DOHH2 (cell line): ENCODE data around the gene BUB3.

Source experiments
- H3F3A ChIP-seq: fragments of 200-600 bp; sonication (generic), shearing (Covaris generic); 2 replicates; pipeline ENCODE4 v1.6.0; 2016; ENCODE audit warnings: antibody characterized with exemption, mild to moderate bottlenecking; ENCODE audit not compliant: control insufficient read depth, insufficient read depth
- H3K27ac ChIP-seq: fragments of 200-600 bp; sonication (generic); 2 replicates; pipeline ENCODE4 v1.5.1; 2014; ENCODE audit warnings: low read depth, mild to moderate bottlenecking, low read length, moderate library complexity
- H3K27me3 ChIP-seq: fragments of 200-600 bp; sonication (generic); 2 replicates; pipeline ENCODE4 v1.6.1; 2014; ENCODE audit warnings: mild to moderate bottlenecking, low read length, mixed read lengths; ENCODE audit not compliant: control insufficient read depth
- H3K36me3 ChIP-seq: fragments of 200-600 bp; sonication (generic); 2 replicates; pipeline ENCODE4 v1.6.1; 2014; ENCODE audit warnings: mild to moderate bottlenecking, low read length, moderate library complexity, mixed read lengths; ENCODE audit not compliant: control insufficient read depth
- H3K4me1 ChIP-seq: fragments of 200-600 bp; sonication (generic); 2 replicates; pipeline ENCODE4 v1.6.1; 2014; ENCODE audit warnings: mild to moderate bottlenecking, low read length, mixed read lengths; ENCODE audit not compliant: control insufficient read depth
- H3K4me2 ChIP-seq: fragments of 200-600 bp; sonication (generic); 2 replicates; pipeline ENCODE4 v1.6.0; 2014; ENCODE audit warnings: mild to moderate bottlenecking, low read length, moderate library complexity
- H3K4me3 ChIP-seq: fragments of 200-600 bp; sonication (generic); 2 replicates; pipeline ENCODE4 v1.5.1; 2014; ENCODE audit warnings: mild to moderate bottlenecking, low read length, mixed read lengths
- H3K79me2 ChIP-seq: fragments of 200-600 bp; sonication (generic); 2 replicates; pipeline ENCODE4 v1.6.1; 2014; ENCODE audit warnings: mild to moderate bottlenecking, low read length, mixed read lengths; ENCODE audit not compliant: control insufficient read depth
- H3K9me2 ChIP-seq: fragments of 200-600 bp; sonication (generic); replicated peaks from 2 replicates; pipeline ENCODE4 v1.6.1; 2014; ENCODE audit warnings: mild to moderate bottlenecking, low read length, mixed read lengths; ENCODE audit not compliant: control insufficient read depth
- H3K9me3 ChIP-seq: fragments of 200-600 bp; sonication (generic); 2 replicates; pipeline ENCODE4 v1.6.1; 2014; ENCODE audit warnings: antibody characterized with exemption, low read length, mixed read lengths; ENCODE audit not compliant: control insufficient read depth, insufficient read depth
- H4K20me1 ChIP-seq: fragments of 200-600 bp; sonication (generic); 2 replicates; pipeline ENCODE4 v1.6.0; 2014; ENCODE audit warnings: low read depth, mild to moderate bottlenecking, antibody characterized with exemption, low read length, moderate library complexity; ENCODE audit not compliant: control insufficient read depth, insufficient read depth
- CTCF ChIP-seq: fragments of 200-600 bp; sonication (generic); IDR thresholded peaks from one replicate; pipeline ENCODE4 v1.5.1; 2014; ENCODE audit warnings: antibody characterized with exemption, mild to moderate bottlenecking, low read depth, low read length; ENCODE audit not compliant: poor library complexity, severe bottlenecking
- EZH2phosphoT487 ChIP-seq: fragments of 200-600 bp; sonication (generic); IDR thresholded peaks from 2 replicates; pipeline ENCODE4 v1.6.1; 2017; ENCODE audit warnings: borderline replicate concordance, mild to moderate bottlenecking, antibody characterized with exemption, low read length, moderate library complexity, mixed read lengths

The BUB3 gene

DNA sequence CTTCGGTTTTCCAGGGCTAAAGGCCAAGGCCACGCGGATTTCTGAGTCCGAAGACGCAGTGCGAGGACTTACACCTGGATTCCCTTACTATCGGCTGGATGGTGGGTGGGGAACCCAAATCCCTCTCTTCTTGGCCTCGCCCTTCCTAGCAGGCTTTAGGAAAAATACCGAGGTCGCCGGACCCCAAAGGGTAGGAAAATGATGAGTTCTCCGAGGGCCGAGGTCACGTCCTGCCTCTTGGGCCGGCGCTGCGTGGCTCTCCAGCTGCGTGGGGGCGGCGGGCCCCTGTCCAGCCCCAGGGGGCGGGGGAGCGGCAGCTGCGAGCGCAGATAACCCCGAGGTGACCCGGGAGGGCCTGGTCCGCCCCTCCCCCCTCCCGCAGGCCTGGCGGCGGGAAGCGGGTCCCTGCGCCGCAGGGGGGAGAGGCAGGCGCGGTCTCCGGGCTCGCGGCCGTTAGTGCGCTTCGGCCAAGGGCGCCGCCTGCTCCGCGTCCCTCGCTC lies 19.2 kb upstream of the BUB3 start:
- peaks cover 10% of the 10 kb centered on the region for H3K4me1 ChIP-seq
- H3K4me3 ChIP-seq, result peak overlapping the region; percentile 32; the same call in 1 of the 2 replicates
- H3K36me3 ChIP-seq, result no peaks in the 10 kb centered on the region
- TF ChIP-seq CTCF (no peak), EZH2phosphoT487 (no peak)
- no peaks in the 10 kb centered on the region for H3K9me2 ChIP-seq
- peak overlapping the region; percentile 37; the same call in 1 of the 2 replicates for H3K4me2 ChIP-seq
- H4K20me1 ChIP-seq, result no peaks in the 10 kb centered on the region
- no peaks in the 10 kb centered on the region for H3K79me2 ChIP-seq
- H3K27ac ChIP-seq, result no peak overlapping the region
- peaks cover 53% of the 10 kb centered on the region for H3K27me3 ChIP-seq
- no peaks in the 10 kb centered on the region for H3F3A ChIP-seq
- no peaks in the 10 kb centered on the region for H3K9me3 ChIP-seq

DNA sequence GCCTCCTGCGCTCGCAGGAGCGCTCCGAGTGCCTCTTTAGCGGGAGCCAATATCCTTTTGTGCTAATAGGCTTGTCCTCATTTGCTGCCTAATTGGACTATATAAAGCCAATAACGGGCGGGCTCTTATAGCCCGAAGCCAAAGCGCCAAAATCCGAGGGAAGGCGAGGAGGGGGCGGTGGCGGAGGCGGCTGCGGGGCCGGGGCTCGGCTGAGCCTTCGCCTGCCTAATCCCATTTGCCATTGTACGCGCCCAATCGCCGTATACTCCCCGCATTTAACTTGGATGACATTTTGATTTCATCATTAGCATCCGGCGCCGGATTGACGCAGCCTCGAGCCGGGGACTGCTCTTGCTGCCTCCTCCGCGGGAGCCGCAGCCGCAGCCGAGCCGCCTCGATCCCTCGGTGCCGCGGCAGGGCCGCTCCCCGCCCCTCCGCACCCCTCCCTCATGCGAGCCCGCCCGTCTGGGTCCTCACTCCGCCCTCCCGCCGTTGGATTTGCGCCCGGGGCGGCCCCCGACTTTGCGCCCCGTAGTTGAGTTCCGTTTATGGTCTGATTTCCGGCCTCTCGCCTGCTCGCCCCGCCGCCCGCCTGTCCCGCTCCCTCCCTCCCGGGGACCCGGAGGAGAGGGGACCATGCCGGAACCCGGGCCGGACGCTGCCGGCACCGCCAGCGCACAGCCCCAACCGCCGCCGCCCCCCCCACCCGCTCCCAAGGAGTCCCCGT lies 18.6 kb upstream of the BUB3 start, which contains the start of gene HMX3:
HMX3 (plus strand) TSS at position 556 of the 727 bp plus-strand sequence; CDS start at position 637, 81 bp downstream.
- Histone ChIP-seq H3K36me3 (no peaks in the 10 kb centered on the region), H4K20me1 (no peaks in the 10 kb centered on the region), H3F3A (no peaks in the 10 kb centered on the region), H3K9me2 (no peaks in the 10 kb centered on the region), H3K27me3 (peaks cover 51% of the 10 kb centered on the region), H3K4me2 (peak within 1 kb of the TSS; percentile 37), H3K79me2 (no peaks in the 10 kb centered on the region), H3K4me1 (peaks cover 10% of the 10 kb centered on the region), H3K9me3 (no peaks in the 10 kb centered on the region), H3K27ac (no peak within 1 kb of the TSS), H3K4me3 (peak within 1 kb of the TSS; percentile 32)
- no peak; the same call in 1 of the 2 replicates for TF ChIP-seq EZH2phosphoT487
- no peak for TF ChIP-seq CTCF

- Histone ChIP-seq H3K27me3 (peaks cover 51% of the 10 kb centered on the region), H3K4me2 (no peak overlapping the region), H3F3A (no peaks in the 10 kb centered on the region), H3K9me2 (no peaks in the 10 kb centered on the region), H3K4me3 (no peak overlapping the region), H3K4me1 (peaks cover 10% of the 10 kb centered on the region), H3K27ac (no peak overlapping the region), H4K20me1 (no peaks in the 10 kb centered on the region), H3K9me3 (no peaks in the 10 kb centered on the region), H3K79me2 (no peaks in the 10 kb centered on the region), H3K36me3 (no peaks in the 10 kb centered on the region)
- no peak for TF ChIP-seq EZH2phosphoT487
- no peak for TF ChIP-seq CTCF
Measured at GRCh38 chr10:123136221-123136805, 17.9 kb upstream of the BUB3 start.
